Measurements from ENCODE around the gene NCK2. TPM values are rescaled to one million over a fixed set of nuclear protein-coding genes. Genes with fewer than 3 reads are reported as not detected.

NCK2 gene
- total and polyA plus RNA-seq, 2 of the 4 experiments (the other 2 are of a cell fraction), result 15.8 to 22.2 TPM

DNA sequence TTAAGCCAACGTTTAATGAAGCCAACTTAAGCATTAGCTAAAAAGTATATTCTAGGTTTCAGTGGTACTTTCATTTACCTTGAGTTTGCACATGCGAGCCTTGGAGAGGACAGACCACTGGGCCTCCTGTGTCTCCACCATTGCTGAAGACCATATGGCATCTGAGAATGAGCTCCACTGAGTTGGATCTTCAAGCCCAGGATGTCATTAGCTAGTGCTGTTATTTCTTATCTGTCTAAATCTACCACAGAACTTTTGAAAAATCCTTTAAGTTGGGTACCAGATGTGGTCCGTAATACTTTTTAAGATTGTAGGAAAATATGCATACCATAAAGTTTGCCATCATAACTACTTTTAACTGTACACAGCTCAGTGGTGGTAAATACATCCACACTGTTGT is 161.8 kb downstream of the NCK2 start:
- POLR2A ChIA-PET (ENCODE audit: unreplicated experiment), result no interaction called here
- BruUV-seq (replicated peaks), result no TSS peak

More for the DNA sequence above, 161.8 kb downstream of the NCK2 start:
- DNase-seq (no peak), ATAC-seq (ENCODE audit: low read depth) (no peak)
- no peak overlapping the region for H4K91ac ChIP-seq (ENCODE audit: insufficient read depth, low read depth, low read length)
- WGBS, 2 experiments (ENCODE audit: extremely low coverage in 2 of 2, insufficient read length in 1 of 2), result no CpG with 5 or more reads among the region's 3 CpGs
- no peaks in the 10 kb centered on the region for H3K79me1 ChIP-seq (ENCODE audit: low read depth in 1 of 2, low read length in 2 of 2)
- H3K27me3 ChIP-seq (ENCODE audit: control insufficient read depth, insufficient read depth, low read length), result peaks cover 2% of the 10 kb centered on the region; the same call in 1 of the 2 replicates
- H3K4me3 ChIP-seq (ENCODE audit: insufficient read depth, low read depth, low read length), result no peak overlapping the region
- H3K56ac ChIP-seq (ENCODE audit: extremely low read depth, insufficient read depth, low read length), result no peak overlapping the region
- no peak overlapping the region for H2AK9ac ChIP-seq (replicated peaks; ENCODE audit: low read depth, low read length, poor library complexity)
- no peaks in the 10 kb centered on the region for H3K4me1 ChIP-seq (ENCODE audit: control insufficient read depth, insufficient read depth, low read length)
- H4K8ac ChIP-seq (ENCODE audit: low read depth in 2 of 2, low read length in 2 of 2), result no peak overlapping the region
- no peak for TF ChIP-seq SMC3 (IDR thresholded peaks at IDR 0.05; ENCODE audit: low read depth, low read length)
- TF ChIP-seq CEBPB (IDR thresholded peaks at IDR 0.05; ENCODE audit: low read depth, low read length), result no peak
- no peak for TF ChIP-seq POLR2A (IDR thresholded peaks at IDR 0.05; ENCODE audit: low read depth, low read length)
- H4K20me1 ChIP-seq (ENCODE audit: insufficient read depth, low read length), result no peaks in the 10 kb centered on the region
- H2AK5ac ChIP-seq (ENCODE audit: low read depth, low read length), result no peak overlapping the region
- dilution Hi-C loops (cut with HindIII; ENCODE audit: low sequenced_read_pairs, unreplicated experiment) (no loop called here), intact Hi-C loops (cut with micrococcal nuclease) (no loop called here), in situ Hi-C loops (cut with MboI; ENCODE audit: low sequenced_read_pairs) (no loop called here)
- no peak overlapping the region for H2BK15ac ChIP-seq (ENCODE audit: low read depth, low read length)
- H2BK5ac ChIP-seq (ENCODE audit: low read depth, low read length, poor library complexity, severe bottlenecking), result no peak overlapping the region
- no peak overlapping the region for H2BK120ac ChIP-seq (ENCODE audit: low read depth, low read length)
- H3K18ac ChIP-seq (ENCODE audit: low read depth, low read length), result no peak overlapping the region
- H3K4ac ChIP-seq (ENCODE audit: low read depth, low read length), result no peak overlapping the region
- no peak overlapping the region for H3K9ac ChIP-seq (ENCODE audit: low read depth, low read length)
- no peak overlapping the region for H3K4me2 ChIP-seq (ENCODE audit: low read depth, low read length)
- H2BK20ac ChIP-seq (ENCODE audit: low read depth, low read length), result no peak overlapping the region
- CTCF ChIA-PET, result interaction anchor here (1.4 kb wide), 1 partner anchor 117 kb away, joined by 5 read pairs; no protein-coding TSS in a partner anchor
- no peaks in the 10 kb centered on the region for H3K9me3 ChIP-seq (ENCODE audit: control insufficient read depth, insufficient read depth, low read length)
- H3K9me1 ChIP-seq (ENCODE audit: insufficient read depth, low read length), result no peaks in the 10 kb centered on the region
- no peak overlapping the region for H3K14ac ChIP-seq (replicated peaks; ENCODE audit: low read depth, low read length)
- no peak overlapping the region for H3K27ac ChIP-seq (ENCODE audit: insufficient read depth, low read length)
- no peak overlapping the region for H4K5ac ChIP-seq (ENCODE audit: low read depth, low read length)
- H3K23ac ChIP-seq (ENCODE audit: low read depth, low read length), result no peak overlapping the region
- H2AFZ ChIP-seq (replicated peaks; ENCODE audit: low read length, poor library complexity), result no peak overlapping the region
- H3K36me3 ChIP-seq (ENCODE audit: control insufficient read depth, insufficient read depth, low read length), result no peaks in the 10 kb centered on the region

All from IMR-90 (cell line).